ENCODE measurements around the gene CCDC141. TPM values are rescaled to one million over a fixed set of nuclear protein-coding genes. Genes with fewer than 3 reads are reported as not detected.

The CCDC141 gene
- total RNA-seq, 6 donors from 2014 or later = 18.5 to 126 (median 58.5) TPM

- 91% methylated on average over 4 of the region's 4 CpGs for WGBS, 2 donors
- no peak for ATAC-seq (ENCODE audit: low FRiP score in 2 of 2)
Observed at GRCh38 chr2:178999476-178999875, 50.5 kb downstream of the CCDC141 start.

GRCh38 chr2:178998539-178998938 lies 51.4 kb downstream of the CCDC141 start:
- H3K9me3 ChIP-seq = no peaks in the 10 kb centered on the region
- TF ChIP-seq EP300 (IDR thresholded peaks at IDR 0.05) (no peak), CTCF (IDR thresholded peaks at IDR 0.05) (no peak), POLR2AphosphoS5 (IDR thresholded peaks at IDR 0.05) (no peak), POLR2A (IDR thresholded peaks at IDR 0.05) (no peak)
- 87 to 93% methylated on average over 2 of the region's 2 CpGs for WGBS, 2 donors
- H3K27me3 ChIP-seq = no peaks in the 10 kb centered on the region
- no peak for DNase-seq
- H3K4me1 ChIP-seq = no peaks in the 10 kb centered on the region
- no peak overlapping the region for H3K4me3 ChIP-seq
- no peak for ATAC-seq (ENCODE audit: low FRiP score in 2 of 2)
- no peak overlapping the region for H3K27ac ChIP-seq
- H3K36me3 ChIP-seq = no peaks in the 10 kb centered on the region

More at GRCh38 chr2:178999476-178999875, 50.5 kb downstream of the CCDC141 start:
- no peak overlapping the region for H3K4me3 ChIP-seq
- DNase-seq = no peak
- no peaks in the 10 kb centered on the region for H3K9me3 ChIP-seq
- H3K27me3 ChIP-seq = no peaks in the 10 kb centered on the region
- H3K36me3 ChIP-seq = no peaks in the 10 kb centered on the region
- no peak overlapping the region for H3K27ac ChIP-seq
- no peak for TF ChIP-seq CTCF (IDR thresholded peaks at IDR 0.05)
- TF ChIP-seq POLR2A (IDR thresholded peaks at IDR 0.05) = no peak
- TF ChIP-seq EP300 (IDR thresholded peaks at IDR 0.05) = no peak
- TF ChIP-seq POLR2AphosphoS5 (IDR thresholded peaks at IDR 0.05) = no peak
- no peaks in the 10 kb centered on the region for H3K4me1 ChIP-seq

DNA sequence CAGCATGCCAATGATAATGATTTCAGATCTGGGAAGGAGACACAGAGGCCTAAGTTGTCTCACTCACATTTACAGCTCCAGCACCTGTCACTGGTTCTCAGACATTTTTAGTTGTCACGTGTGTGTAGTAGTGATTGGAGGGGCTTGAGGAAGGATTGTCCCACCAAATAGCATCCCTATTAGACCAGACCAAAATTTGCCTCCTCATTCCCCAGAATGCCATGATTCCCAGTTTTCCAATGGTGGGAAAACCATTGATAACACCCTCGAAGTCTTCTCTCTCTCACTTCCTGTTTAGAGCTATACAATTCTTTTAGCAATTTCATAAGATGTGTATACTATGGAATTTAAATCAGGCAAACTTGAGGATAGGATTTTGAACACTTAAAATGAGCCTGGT lies 52.5 kb downstream of the CCDC141 start:
- TF ChIP-seq EP300 (IDR thresholded peaks at IDR 0.05) (no peak), CTCF (IDR thresholded peaks at IDR 0.05) (no peak), POLR2AphosphoS5 (IDR thresholded peaks at IDR 0.05) (no peak), POLR2A (IDR thresholded peaks at IDR 0.05) (no peak)
- no peak for ATAC-seq (ENCODE audit: low FRiP score in 2 of 2)
- Histone ChIP-seq H3K9me3 (no peaks in the 10 kb centered on the region), H3K36me3 (no peaks in the 10 kb centered on the region), H3K4me3 (no peak overlapping the region), H3K4me1 (no peaks in the 10 kb centered on the region), H3K27ac (no peak overlapping the region), H3K27me3 (no peaks in the 10 kb centered on the region)
- no peak for DNase-seq
- WGBS, 2 donors = 86% methylated on average over 2 of the region's 2 CpGs

GRCh38 chr2:178997067-178997466 lies 52.9 kb downstream of the CCDC141 start:
- H3K4me1 ChIP-seq = no peaks in the 10 kb centered on the region
- no peak overlapping the region for H3K4me3 ChIP-seq
- DNase-seq (no peak), ATAC-seq (ENCODE audit: low FRiP score in 2 of 2) (no peak)
- no peaks in the 10 kb centered on the region for H3K36me3 ChIP-seq
- TF ChIP-seq CTCF (IDR thresholded peaks at IDR 0.05) (no peak), POLR2A (IDR thresholded peaks at IDR 0.05) (no peak), EP300 (IDR thresholded peaks at IDR 0.05) (no peak), POLR2AphosphoS5 (IDR thresholded peaks at IDR 0.05) (no peak)
- H3K27ac ChIP-seq = no peak overlapping the region
- no peaks in the 10 kb centered on the region for H3K27me3 ChIP-seq
- 100% methylated on average over 1 of the region's 1 CpG for WGBS, 2 donors
- H3K9me3 ChIP-seq = no peaks in the 10 kb centered on the region

GRCh38 chr2:178994264-178994663 lies 55.7 kb downstream of the CCDC141 start:
- WGBS, 2 donors = 75 to 85% methylated on average over 1 to 4 of the region's 4 CpGs
- H3K36me3 ChIP-seq = no peaks in the 10 kb centered on the region
- TF ChIP-seq POLR2A (IDR thresholded peaks at IDR 0.05) (no peak), EP300 (IDR thresholded peaks at IDR 0.05) (no peak), POLR2AphosphoS5 (IDR thresholded peaks at IDR 0.05) (no peak)
- H3K9me3 ChIP-seq = no peaks in the 10 kb centered on the region
- DNase-seq = peak in 1 of 2 donors; percentile 6
- H3K4me3 ChIP-seq = no peak overlapping the region
- H3K27me3 ChIP-seq = no peaks in the 10 kb centered on the region
- H3K4me1 ChIP-seq = no peaks in the 10 kb centered on the region
- no peak overlapping the region for H3K27ac ChIP-seq
- ATAC-seq (ENCODE audit: low FRiP score in 2 of 2) = no peak

Data from upper lobe of left lung (tissue), 6 donors.